CD4-positive, alpha-beta T cell treated with Interleukin-21 for 1 hour (primary cell): ENCODE data around the gene SYT2.
"Not testable (repeated sequence)": the region's sequence is repeated elsewhere in the genome, so short reads cannot be mapped to it uniquely, and the experiment has no call there.

ENCODE experiments used
- DNase-seq: peaks from one replicate; pipeline ENCODE4 v3.0.0-alpha.2; 2020

SYT2 gene

DNA sequence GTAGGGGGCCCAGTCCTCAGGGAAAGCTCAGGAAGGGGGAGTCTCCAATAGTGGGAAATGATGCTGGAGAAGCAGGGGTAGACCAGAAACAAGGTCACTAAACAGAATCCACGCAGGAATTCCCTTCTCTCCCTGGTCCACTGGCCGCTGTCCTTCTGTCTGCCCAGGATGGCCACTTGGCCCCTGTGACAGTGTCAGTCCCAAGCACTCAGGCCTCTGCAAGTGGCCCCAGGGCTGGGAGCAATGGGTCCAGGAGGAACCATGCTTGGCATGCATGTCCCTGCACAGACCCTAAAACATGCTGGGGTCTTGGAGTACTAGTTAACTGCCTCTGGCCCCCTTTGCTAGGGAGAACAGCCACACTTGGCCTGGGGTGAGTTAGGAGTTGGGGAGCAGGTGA, 90.2 kb downstream of the SYT2 start:
- DNase-seq, result not testable (repeated sequence)

DNA sequence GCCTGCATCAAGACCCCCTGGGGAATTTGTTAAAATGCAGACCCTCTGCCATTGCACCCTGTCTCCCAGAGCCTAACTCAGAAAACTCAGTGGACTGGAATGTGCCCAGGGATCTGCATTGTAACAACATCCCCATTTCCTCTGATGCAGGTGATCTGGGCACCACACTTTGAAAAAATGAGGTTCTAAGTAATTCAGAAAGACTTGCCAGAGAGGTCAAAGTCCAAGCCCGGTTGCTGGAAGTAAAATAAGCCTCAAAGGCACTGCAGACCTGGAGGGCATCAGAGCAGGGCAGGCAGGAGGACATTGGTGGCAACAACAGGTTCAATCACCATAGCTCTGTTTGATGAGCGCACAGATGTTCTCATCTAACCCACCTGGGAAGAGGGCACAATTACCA, 90.7 kb downstream of the SYT2 start:
- DNase-seq, result no peak

DNA sequence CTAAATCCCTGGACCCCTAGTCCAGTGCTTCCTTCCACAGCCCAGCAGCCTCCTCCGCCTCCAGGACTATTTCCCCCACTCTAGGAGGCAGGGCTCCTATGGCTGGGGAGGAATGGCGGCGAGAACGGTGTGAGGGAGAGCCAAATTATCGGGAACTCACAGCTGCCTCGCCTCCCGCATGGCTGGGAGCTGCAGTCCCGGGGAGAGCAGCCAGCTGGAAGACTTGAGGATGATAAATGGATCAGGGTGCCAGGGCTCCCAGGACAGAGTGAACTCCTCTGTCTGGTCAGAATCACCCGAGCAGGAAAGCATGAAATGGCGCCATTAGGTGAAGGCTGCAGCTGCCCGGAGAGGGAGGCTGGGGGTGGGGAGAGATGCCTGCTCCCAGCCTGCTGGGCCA, 91.2 kb downstream of the SYT2 start:
- not testable (repeated sequence) for DNase-seq

DNA sequence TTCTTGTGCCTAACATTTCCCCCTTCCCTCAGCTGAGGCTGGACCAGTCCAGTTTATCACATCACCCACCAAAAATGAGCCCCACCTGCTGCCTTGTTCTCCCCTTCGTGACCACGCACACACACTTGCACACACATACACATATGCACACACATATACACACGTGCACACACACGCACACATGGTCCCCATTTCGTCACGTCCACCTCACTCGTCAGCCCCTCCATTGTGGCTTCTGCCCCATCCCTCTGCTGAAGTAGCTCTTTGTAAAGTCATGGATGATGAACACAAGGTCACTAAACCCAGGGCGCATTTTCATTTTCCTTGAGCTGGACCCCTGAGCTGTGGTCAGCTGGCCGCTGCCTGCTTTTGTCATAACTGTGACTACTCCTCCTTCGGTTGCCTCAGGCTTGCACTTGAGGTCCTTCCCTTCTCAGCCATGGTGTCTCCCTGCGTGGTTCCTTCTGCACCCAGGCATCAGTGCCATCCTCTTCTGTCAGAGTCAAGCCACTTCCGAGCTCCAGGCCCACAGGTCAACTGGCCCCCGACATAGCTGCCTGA, 93.8 kb downstream of the SYT2 start:
- no peak for DNase-seq

DNA sequence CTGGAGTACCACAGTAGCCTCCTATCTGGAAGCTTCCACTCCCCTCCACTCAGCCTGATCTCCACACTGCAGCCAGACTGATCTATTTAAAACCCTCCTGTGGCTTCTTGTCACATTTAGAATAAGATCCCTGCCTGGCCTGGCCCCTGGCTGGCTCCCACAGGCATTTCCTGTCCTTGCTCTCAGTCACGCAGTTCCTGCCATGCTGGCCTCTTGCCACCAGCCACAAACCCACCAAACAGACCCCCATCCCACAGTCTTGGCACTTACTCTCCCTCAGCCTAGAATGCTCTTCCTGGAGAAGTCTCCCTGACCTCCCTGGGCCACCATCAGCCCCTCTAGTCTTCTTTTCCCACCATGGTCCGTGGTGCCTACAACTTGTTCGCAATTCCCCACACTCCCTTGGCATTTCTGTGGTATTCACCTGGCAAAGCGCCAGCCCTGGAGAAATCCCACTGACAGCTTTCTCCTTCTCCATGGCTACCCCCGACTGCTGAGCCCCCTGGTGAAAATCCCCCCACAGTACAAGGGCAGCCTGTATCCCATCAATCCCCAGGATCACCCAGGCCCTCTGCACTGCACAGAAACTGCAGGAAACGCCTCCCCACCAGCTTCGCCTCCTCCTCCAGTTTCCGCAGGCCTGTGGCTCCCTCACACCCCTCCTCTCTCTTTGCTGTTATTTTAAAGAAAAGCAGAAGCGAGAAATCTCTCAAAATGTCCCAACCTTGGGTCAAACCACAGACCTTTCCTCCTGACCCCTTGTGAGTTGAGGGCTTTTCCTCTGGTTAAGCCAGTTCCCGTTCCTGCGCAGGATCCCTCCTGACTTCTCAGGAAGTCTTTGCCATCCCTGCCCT, 94.5 kb downstream of the SYT2 start:
- peak; percentile 8 for DNase-seq

DNA sequence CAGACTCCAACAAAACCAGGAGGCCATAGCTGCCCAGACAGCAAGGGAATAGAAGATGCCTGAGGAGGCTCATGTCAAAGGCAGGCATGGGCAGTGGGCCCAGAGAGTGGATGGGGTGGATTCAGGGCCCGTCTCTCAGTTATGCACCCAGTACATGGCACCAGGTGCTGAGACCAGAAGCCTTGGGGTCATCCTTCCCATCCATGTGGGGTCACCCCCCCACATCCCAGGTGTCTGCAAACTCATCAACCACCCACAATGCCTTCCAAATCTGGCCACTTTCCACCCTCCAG, 95.1 kb downstream of the SYT2 start:
- not testable (repeated sequence) for DNase-seq

DNA sequence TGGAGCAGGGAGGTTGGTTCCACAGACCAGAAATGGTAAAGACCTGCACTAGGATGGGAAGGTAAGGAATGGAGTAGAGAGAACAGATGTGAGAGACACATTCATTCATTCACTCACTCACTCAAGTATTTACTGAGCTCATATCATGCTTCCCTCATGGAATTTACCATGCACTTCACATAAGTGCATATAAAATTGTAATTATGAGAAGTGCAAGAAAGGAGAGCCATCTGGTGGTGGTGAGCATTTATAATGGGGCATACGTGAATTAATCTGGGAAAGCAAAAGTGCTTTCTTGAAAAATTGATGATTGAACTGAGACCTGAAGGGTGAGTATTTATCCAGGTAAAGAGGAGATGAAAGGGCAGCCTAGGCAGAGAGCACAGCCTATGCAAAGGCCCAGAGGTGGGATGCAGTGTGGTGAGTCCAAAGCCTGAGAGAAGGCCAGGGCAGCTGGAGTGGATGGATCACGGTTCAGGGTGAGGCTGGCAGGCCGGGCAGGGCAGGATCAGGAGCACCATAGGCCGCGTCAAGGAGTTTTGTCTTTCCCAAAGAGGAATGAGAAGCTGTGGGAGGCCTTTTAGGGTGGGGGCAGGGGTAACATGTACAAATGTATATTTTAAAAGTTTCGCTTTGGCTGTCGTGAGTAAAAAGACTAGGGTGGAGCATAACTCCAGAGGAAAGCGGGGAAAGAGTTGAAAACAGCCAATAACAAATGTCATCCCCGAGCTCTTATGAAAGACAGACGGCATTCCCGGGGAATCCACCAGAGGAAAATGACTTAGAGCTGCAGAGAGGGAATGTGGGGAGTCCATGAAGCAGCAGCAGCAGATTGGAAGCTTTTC, 95.7 kb downstream of the SYT2 start:
- DNase-seq, result not testable (repeated sequence)

DNA sequence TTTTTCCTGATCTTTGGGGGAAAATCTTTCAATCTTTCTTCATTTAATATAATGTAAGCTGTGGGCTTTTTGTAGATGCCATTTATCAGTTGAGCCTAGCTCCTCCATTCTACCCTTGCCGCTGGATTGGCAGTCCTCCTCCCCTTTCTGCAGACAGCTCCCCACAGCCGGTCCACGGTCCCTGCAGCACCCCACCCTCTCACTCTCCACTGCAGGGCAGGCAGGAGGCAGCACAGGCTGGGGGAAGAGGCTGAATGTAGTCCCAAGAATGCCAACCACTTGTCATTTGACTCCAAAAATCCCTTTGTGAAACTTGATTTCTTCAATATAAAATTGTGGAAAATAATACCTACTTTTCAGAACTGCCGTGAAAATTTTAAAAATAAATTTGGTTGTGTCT, 96.7 kb downstream of the SYT2 start:
- DNase-seq, result no peak

DNA sequence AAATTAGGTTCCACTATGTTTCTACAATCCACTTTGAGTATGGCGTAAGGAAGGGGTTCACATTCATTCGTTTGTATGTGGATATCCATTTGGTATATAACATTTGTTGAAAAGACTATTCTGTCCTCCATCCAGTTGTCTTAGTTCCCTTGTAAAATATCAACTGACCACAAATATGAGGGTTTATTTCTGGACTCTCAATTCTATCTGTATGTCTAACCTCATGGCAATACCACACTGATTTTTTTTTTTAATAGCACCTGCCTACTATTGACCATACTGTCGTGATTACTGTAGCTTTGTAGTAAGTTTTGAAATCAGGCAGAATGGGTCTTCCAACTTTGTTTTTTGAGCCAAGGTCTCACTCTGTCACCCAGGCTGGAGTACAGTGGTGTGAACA, 98.2 kb downstream of the SYT2 start:
- DNase-seq, result not testable (repeated sequence)

DNA sequence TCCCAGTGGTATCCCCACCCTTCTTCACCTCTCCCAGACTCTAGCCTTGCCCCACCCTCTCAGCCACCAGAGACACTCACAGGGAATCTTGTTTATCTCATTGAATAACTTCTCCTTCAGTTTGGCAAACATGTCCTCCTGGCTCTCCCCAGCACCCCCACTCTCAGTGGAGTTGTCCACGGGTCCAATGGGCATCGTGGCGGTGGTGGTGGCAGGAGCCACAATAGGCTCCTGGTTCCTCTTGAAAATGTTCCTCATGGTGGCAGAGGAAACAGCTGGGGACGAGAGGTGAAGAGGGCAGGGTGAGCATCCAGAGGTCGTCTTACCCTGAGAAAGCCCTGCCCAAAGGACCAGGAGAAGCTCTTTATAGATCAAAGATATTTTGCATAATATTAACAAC, 104.7 kb downstream of the SYT2 start:
- DNase-seq, result no peak

DNA sequence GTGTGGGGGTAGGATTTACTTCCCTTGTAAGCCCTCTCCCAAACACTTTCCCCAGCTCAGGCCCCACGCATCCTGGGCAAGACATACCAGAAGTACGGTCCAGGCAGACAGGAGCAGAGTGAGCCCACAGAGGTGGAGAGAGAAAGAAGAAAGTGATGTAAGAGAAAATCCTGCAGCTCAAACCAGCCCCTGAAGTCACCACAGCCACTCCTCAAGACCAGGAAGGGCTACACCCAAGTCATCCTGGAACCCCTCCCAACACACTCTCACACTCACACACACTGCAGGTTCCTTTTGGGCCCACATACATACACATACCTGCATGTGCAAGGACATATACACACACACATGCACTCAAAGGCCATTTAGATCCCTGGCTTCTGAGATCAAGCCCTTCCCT, 106.8 kb downstream of the SYT2 start:
- no peak for DNase-seq

DNA sequence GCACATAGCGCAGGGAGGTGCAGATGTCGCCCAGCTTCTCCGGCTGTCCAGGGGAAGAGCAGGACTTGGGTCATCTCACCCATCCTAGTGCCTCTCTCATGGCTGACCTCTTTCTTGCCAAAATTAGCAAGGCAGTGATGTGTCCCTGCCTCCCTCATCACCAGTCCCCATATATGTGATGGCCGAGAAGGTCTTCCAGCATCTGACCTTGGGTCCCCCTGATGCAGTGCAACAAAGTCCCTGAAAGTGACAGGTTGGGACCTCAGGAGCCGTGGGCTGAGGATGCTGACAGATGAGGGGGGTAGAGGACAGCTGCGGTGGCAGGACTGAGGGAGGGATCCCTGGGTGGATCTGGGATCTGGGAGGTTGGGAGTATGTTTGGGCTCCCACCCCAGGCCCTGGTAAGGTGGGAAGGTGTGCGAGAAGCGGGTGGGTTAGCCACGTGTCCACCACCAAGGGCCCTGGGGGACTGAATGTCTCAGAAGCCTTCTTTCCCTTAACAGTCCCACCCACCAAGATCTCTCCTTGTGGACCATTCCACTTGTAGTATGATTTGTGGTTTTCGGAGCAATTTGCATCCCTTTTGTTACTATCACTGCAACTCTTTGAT, 109.7 kb downstream of the SYT2 start:
- no peak for DNase-seq

DNA sequence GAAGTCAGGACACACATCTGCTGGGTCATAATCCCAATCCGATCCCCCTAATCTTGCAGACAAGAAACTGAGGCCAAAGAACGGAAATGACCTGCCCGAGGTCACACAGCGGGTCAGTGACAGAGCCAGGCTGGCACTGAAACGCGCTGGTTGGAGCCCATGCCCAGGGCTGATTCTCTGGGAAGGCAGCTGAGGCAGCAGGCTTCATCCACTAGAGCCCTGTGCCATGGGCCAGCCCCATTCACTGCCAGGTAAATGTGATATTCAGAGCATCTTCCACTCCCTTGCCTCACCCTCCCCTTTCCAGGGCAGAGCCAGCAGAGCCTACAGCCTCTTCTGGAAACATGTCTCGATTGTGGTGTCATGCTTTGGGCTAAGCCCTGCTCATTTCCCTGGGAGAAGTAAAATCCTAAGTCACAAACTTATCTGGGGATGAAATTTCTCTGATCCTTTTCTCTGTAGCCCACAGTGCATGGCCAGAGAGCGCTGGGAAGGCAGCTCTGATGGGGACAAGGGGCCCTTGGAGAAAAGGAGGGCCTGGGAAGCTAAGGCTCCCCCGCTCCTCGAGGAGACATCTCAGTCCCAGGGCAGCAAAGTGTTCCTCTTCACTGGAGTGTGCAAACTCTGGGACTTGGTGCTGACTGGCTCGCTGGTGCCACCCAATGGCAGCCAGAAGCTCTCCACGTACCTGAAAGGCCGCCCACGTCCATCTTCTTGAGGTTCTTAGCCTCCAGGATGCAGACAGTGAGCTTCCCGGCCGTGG, 110.4 kb downstream of the SYT2 start:
- DNase-seq, result peak; percentile 13

DNA sequence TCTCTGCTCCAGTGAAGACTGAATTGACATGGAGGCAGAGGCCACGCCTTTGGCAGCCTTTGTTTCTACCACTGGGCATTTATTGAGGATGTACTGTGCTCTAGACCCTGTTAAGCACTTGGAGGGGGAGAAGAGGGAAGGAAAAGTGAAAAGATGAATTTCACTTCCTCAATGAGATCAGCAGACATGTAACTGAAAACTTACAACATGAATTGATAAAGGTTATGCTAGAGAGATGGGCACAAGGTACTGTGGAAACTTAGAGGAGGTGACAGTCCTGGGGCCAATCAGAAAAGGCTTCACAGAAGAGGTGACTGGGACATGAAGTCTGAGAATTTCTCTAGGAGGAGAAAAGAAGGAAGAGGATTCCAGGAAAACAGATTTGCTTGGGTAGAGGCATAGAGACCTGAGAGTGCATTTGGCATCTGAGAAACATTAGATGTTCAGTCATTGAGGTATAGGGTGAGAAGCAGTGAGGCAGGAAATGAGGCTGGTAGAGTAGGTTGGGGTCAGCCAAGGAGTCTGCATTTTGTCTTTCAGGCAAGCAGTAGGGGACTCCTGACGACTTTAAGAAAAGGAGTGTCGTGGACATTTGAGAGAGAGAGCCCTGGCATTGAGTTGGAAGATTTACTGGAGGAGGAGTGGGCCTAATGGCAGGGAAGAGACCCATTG, 113.0 kb downstream of the SYT2 start:
- no peak for DNase-seq

DNA sequence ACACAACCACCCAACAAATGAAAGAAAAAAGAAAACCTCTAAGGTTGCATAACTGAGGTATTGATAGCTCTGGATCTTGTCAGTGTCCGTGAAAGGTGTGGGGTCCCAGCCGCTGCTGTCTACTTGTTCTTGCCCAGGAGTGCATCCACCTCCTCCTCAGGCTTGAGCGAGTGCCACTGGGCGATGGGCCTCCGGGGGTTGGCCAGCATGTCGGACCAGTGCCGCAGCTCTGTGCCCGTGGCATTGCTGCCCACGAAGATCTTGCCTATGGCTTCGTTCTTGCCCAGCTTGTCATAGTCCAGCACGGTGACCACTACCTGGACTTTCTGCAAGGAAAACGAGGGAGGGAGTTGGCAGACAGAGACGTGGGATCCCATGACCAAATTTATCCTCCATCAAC, 113.6 kb downstream of the SYT2 start:
- no peak for DNase-seq

DNA sequence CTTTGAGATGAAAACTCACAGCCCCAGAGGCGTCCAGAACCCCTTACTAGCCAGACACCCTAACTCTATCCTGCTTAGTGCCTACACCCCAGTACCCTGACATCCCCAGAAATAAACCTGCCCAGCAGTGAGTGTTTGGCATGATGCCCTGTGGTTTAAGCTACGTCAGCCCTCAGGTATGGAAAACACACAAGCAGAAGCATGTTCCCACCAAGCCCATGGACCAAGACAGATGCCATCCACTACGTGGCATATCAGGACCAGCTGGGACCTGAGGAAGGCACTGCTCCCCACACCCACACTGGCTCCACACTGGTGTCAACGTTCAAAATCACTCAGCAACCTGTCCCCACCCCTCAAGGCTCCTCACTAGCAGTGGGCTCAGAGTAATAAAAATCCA, 116.4 kb downstream of the SYT2 start:
- no peak for DNase-seq

DNA sequence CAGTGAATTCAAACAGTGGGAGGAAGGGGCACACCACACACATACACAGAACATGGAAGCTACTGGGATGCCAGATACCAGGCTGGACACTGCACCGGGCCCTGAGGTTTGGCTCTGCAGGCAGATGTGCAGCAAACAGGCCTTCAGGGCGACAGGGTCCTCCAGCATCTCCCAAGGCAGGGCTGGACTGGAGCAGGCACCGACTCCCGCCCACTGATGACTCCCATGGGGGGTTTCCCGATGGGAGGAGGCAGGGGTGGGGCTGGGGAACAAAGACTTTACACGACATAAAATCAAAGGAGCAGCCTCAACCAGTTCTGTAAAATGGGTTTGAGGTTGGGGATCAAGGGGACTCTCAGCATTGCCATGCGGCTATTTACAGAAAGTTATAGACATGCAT, 118.1 kb downstream of the SYT2 start:
- no peak for DNase-seq

DNA sequence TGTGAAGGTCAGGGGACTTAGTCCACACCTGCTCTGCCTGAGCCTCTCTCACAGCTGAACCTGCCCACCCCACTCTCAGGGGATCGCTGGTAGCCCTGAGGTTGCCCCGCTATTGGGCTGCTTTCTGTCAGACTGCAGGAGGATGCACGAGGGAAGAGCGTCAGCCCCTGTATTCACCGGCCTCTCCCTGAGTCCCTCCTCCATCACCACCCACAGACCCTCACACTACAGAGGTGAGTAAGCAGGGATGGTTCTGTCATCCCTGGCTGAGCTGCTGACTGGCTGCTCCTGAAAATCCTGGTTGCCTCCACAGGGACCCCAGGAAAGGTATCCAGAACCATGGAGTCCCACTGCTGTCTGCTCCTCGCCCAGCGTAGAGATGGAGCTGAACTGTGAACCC, 118.7 kb downstream of the SYT2 start:
- no peak for DNase-seq

DNA sequence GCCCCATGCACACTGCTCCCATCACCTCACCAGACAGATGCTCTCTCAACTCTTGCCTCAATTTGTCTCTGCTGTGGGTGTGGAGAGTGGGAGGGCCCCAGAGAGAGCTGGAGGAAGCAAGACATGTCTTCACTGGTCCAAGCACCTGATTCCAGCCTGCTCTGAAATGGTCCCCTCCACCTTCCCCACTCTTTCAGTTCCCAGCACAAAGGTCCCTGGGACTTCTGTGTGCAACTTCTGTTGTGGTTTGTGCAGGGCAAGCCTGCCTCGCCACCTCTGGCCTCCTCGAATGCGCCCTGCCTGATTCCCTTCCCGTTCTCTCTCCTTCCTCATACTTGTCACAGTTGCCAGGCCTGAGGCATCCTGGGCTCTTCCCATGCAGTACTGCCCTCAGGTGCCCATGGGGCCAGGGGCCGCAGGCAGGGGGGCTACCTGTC, 119.3 kb downstream of the SYT2 start:
- DNase-seq, result no peak

DNA sequence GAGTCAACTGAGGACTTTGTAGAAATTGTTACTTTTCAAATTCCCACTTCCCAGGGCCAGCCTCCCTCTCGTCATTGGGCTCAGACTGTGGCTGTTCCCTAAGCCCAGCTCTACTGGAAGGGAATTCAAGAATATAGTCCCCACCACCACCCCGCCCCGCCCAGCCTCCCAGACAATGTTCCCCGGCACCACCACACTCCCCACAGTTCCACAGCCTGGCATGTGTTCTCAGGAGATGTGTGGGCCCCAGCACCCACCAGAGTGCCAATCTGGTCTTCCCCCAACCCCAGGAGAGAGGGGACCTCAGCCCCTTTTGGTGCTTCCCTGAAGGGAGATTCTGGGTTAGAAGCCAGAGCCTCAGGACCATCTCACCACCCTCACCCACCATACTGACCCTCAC, 120.1 kb downstream of the SYT2 start:
- DNase-seq, result no peak

DNA sequence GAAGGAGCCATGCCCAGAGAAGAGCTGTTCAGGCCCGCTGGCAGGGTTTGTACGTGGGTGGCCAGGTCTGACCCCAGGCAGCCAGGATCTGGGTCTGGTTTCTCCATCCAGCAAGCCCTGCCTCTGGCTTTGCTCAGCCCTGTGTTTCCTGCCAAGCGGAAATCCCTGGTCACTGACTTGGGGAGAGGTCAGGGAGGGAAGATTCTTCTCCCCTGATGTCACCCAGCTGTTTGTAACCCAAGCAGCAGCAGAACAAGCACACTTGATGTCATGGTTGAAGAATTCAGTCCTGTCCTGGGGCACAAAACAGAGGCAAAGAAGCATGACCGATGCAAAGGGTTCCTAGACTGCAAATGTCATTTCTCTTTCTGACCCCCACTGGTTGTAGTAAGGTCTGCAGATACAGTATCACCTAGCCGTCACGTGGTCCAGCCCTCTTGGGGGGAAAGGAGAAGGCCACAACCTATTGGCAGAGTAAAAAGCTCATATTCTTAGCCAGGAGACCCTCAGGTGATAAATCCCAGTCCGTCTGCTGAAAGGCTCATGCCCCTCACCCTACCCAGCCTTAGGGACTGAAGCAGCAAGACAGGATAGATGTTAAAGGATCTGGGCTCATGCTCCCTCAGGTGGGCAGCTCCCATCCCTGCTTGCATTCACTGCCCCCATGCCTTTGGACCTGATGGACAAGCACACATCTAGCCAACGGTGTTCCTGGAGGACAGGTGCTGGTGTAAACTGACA, 120.9 kb downstream of the SYT2 start:
- no peak for DNase-seq
